NCI-H1694 (cell line): ENCODE data around the gene RTCB.
"Not testable (repeated sequence)": the region's sequence is repeated elsewhere in the genome, so short reads cannot be mapped to it uniquely, and the experiment has no call there.

Experiments
- DNase-seq: peaks from one replicate; lab custom pipeline; 2025; lab: John Stamatoyannopoulos, UW

Gene RTCB

DNA sequence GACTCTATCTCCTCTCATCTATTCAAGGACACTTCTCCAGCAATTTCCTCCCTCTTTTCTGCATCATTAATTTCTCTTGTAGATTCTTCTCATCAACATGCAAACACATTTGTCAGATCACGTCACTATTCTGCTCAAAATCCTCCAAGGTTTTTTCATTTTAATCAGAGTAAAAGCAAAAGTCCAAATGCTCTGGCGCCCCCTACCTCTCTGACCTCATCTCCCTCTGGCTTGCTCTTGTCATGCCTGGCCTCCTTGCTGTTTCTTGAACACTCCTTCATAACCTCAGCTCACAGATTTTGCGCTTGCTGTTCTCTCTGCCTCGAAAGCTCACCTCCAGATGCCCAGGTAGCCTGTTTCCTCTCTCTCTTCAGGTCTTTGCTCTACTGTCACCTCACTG lies 22.4 kb downstream of the RTCB start:
- DNase-seq: no peak

DNA sequence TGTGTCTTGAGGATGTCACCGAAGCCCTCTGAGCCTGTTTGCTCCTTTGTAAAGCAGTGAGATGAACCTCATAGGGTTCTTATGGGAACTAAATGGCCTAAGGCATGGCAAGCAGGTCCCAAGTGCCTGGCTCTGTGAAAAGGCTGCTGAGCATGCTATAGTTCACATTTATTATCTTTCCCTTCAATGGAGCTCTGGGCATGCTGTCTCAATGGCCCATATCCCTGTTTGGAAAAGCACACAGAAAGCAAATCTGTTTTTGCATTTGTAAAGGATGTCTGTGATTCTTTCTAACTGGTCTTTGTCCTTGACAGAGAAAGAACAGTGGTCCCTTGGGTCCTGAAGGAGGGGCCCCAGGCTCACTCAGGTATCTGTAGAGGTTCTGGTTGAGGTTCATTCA lies 26.4 kb downstream of the RTCB start:
- no peak for DNase-seq

DNA sequence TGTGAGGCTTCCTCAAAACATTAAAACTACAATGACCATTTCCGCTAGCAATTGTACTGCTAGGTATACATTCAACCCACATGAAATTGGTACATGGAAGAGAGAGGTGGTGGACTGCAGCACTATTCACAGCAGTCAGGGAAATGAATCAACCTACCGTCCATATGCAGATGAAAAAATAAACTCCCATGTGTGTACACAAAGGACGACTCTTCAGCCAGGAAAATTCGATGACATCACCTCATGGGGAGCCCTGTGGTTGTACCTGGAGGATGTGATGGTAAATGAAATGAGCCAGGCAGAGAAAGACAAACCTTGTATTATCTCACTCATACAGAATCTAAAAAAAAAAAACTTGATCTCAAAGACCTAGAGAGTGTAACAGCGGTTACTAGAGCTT lies 31.1 kb downstream of the RTCB start:
- no peak for DNase-seq

DNA sequence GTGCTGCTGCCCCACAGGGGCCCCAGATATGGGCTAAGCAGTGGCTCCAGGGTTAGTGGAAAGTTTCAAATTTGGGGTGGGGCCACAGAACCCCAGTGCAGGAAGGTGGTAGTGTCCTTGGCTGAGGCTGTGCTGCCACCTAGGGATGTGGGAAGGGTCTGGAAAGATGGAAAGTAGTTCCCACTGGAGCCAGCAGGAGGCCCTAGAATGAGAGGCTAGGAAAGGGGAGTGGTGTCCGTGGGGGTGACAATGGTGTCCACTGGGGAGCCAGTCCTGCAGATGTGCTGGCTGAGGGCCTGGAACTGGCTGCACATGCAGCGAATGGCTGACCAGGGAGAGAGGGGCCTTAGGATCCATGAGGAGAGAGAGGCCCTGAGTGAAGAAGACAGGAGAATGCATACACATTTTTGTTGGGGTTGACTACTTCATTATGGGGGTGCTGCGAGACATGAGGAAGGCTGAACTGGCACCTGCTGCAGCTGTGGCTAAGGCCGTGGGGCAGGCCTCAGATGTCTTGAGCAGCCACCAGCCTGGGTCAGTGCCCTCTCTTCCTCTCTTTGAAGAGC lies 33.3 kb downstream of the RTCB start:
- DNase-seq: peak; percentile 44

DNA sequence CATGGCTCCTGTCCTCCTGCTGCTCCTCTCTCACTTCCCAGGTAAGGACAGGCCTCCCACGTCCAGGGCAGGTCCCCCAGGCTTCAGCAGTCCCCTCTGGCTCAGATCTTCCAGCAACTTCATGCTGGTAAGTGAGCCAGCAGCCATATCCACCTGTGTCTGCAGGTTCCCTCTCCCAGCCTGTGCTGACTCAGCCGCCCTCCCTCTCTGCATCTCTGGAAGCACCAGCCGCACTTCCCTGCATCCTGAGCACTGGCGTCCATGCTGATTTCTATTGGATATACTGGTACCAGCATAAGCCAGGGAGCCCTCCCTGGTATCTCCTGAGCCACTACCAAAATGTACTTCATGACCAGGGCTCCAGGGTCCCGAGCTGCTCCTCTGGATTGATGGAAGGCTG lies 35.4 kb downstream of the RTCB start:
- no peak for DNase-seq

DNA sequence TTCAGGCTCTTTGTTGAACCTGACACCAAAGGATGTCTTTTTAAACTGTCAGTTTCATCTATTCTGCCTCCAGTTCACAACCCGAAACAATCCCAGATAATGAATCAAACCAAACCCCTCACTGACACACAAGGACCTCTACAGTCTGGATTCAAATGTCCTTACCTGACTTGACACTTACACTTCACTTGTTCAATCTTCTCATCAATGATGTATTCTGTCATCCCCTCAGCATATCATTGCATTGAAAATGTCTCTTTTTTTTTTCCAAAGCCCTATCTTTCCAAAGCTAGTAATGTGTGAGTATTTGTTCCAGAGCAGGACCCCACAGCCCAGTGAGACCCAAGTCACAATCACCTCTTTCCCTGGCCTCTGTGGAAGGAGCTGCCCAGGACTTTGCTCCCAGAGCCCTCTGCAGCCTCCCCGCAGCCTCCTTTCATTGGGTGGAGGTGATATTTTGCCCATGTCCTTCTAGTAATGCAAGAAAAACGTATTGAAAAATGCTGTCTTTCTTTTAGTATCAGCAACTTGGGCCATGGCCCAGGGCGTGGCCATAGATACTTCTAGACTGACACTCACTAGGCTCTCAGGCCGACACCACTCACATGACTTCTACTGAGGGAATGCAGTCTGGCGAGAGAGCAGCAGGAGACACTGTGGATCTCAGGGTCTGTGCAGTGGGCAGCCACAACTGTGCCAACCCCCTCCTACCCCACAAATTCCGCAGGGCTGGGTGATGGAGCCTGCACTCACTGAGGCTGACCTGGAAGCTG lies 36.2 kb downstream of the RTCB start:
- DNase-seq: no peak

DNA sequence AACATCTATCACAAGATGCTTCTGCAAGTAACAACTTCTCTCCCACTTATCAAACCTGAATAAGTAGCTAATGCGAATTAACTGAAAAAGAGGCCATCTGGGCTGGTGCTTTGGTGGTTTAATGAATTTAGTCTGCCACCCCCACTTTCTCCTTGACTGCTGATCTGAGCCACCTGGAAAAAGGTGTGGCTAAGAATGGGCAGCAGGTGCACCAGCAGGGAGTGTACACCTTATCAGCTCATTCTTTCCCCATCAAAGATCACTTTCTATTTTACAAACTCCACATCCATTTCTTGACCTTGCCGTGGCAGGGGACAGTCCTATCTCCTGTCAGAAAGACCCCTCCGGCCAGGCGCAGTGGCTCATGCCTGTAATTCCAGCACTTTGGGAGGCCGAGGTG lies 47.8 kb downstream of the RTCB start:
- DNase-seq: no peak

DNA sequence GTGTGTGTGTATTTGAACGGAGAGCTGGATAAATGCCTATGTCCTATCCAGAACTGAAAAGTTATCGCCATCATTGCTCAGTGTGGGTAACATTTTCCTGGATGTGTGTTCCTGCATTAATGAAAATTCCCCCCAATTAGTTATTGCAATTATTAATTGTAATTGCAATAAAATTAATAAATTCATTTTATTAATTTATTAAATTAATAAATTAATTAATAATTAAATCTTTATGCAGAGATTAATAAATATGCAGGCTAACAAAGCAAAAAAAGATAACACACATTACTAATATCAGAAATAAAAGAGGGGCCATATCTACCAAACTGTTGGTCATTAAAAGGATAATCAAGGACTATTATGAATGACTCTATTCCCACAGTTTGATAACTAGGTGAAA lies 50.8 kb downstream of the RTCB start:
- no peak for DNase-seq

DNA sequence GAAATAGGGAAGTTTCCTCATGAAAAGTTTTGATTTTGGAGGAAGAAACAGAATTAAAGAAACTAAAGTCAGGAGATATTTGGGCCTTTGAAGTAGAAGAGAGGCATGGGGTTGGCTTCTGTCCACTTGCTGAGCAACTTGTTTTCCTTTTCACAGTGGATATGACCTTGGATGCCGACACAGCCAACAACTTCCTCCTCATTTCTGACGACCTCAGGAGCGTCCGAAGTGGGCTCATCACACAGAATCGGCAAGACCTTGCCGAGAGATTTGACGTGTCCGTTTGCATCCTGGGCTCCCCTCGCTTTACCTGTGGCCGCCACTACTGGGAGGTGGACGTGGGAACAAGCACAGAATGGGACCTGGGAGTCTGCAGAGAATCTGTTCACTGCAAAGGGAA lies 52.0 kb downstream of the RTCB start:
- DNase-seq: not testable (repeated sequence)

DNA sequence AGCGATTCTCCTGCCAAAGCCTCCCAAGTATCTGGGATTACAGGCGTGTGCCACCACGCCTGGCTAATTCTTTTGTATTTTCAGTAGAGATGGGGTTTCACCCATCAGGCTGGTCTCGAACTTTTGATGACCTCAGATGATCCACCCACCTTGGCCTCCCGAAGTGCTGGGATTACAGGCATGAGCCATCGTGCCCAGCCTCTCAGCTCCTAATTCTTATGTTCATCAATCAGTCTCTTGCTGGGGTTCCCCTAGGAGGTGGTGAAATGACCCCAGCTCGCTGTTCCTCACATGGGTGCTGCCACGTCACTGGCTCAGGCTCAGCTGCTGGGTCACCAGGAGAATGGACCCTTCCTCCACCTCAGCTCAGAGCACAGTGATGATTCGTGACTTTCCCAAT lies 54.5 kb downstream of the RTCB start, which contains the start of gene RFPL3:
Gene RFPL3 (plus strand): TSS at position 301 of the 400 bp plus-strand sequence. CDS start 205 bp downstream, outside the sequence.
- not testable (repeated sequence) for DNase-seq

DNA sequence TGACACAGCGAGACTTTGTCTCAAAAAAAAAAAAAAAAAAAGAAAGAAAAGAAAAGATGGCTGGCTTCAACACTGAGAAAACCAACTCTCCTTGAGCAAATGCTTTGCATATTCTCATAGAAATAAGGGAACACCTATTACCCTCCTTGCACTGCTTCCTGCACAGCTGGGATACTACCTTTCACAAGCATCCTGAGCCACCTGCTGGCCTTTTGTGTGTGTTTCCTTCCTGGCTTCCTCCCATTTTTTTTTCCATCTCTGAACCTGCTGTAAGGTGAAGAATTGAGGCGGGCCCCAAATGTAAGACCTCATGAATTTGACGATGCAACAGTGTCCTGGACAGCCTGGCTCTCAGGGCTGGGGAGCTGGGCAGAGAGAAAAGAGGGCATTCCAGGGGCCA lies 56.3 kb downstream of the RTCB start:
- DNase-seq: peak; percentile 7

DNA sequence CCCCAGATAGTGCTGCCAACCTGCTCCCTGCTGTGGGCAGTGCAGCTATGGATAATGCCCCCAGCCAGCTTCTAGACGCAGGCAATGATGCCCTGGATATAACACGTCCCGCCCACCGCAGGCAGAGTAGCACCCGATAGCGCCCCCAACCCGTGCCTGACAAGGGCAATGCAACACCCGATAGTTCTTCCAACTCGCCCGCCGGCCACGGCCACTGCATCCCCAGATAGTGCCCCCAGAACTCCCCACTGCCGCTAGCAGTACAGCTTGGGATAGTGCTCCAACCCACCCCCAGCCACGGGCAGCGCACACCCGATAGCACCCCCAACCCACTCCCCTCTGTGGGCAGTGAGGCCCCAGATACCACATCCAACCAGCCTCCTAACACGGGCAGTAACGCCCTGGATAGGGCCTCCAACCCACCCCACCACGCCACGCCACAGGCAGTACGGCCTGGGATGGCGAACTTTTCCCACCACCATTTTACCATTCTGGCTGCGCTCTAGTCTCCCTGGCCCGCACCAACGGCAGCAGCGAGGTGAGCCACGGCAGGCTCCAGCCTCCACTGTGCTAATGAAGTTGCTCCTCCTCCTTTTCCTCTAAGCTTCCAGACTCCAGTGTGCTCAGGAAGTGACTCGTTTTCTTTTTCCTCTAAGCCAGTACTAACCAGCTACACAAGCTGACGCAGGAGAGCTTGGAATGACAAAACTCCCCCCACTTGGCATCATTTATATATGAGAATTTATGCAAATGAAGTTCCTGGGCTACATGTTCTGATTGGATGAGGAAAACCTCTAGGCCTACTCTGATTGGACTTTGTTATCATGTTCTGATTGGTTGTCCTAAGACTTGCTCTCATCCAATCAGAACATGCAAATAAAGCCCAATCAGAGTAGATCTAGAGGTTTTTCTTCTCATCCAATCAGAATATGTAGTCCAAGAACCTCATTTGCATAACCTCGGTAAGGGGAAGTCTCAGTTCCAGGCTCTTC lies 57.4 kb downstream of the RTCB start:
- no peak for DNase-seq

DNA sequence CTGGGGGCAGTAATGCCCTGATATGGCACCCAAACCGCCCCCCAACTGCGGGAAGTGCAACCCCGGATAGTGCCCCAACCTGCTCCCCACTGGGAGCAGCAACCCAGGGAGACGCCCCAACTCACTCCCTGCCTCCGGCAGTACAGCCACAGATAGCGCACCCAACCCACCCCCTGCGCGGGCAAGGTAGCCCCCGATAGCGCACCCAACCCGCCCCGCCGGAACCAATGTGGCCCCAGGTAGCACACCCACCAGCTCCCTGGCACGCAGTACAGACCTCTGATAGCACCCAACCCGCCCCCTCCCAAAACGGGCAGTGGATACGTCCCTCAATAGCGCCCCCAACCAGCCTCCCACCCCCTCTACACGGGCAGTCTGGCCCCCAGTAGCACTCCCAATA lies 58.2 kb downstream of the RTCB start:
- no peak for DNase-seq

DNA sequence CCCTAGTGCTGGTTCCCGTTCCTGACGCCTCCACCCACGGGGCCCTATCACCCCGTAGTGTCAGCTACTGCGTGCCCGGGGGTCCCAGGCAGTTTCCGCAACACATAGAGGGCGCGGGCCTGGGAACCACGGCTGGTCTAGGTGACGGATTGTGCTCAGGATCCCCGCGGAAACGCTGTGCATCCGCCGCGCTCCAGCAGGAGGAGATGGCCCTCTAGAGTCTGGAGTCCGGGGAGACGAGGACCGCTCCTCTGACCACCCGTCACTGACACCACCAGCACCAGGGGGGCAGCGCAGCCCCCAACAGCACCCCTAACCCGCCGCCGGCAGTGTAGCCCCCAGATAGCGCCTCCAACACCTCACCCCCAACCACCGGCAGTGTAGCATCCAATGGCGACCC lies 58.8 kb downstream of the RTCB start:
- DNase-seq: no peak

DNA sequence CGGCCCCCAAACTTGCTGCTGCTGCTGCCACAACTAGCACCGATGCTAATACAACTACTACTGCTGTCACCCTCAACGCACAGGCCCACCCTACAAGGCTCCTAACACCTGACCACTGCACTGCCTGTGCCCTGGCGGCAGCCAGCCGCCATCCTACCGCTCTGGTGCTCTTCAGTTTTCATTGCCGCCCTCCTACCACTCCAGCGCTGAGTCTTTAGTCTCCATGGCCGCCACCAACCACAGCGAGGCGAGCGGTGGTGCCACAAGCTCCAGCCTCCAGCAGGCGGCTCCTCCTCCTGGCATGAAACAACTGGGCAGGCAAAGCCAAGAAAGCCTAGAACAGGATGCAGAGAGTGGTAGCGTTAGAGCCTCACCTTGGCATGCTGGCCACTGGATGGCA lies 59.4 kb downstream of the RTCB start:
- DNase-seq: no peak

DNA sequence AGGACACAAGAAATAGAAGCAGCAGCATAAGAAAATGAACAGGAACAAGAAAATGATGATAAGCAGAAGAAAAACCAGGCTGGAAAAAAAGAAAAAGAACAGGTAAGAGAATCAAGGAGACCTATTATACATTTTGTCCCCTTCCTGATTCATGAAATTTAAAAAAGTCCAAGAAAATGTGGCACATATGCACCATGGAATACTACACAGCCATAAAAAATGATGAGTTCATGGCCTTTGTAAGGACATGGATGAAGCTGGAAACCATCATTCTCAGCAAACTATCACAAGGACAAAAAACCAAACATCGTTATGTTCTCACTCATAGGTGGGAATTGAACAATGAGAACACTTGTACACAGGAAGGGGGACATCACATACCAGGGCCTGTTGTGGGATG lies 60.2 kb downstream of the RTCB start:
- DNase-seq: not testable (repeated sequence)

DNA sequence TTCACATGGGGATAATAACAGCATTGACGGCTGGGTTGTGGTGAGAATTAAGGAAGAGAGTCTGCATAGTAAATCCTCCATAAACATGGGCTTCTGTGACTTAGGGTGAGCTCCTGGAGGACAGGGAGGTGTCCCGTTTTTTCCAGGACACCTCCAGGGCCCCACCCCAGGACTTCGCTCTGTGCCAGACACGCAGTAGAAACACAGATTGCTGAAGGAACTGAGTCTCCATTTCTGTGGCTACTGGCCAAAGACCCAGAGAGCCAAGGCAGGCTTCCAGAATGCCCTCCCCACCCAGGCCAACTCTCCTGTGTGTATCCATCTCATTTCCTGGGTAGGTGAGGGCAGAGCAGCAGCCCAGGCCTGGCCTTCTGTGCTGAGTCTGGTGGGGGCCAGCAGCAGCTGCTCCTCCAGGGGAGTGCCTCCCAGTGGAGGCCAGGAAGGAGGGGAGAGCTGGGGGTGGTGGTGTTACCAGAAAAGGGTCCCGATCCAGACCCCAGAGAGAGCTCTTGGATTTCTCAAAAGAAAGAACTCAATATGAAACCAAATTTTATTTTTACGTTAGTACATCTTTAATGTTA lies 63.9 kb downstream of the RTCB start:
- DNase-seq: no peak

DNA sequence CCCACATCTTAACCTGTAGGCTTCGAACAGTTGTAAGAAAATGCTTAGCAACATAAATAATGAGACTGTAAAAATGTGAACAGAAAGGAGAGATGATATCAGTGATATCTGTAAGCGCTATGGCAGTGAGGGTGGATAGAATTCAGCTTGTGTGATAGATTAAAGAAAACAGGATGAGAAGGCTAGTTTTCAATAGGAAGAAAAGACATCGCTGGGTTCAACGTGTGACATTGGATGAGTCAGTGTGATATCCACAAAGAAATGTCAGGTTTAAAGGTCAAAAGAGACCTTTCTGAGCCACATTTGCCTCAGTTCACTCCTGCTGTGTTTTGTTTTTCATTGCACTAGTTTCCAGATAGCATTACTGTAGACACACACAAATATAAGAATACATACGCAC lies 68.1 kb downstream of the RTCB start:
- no peak for DNase-seq

DNA sequence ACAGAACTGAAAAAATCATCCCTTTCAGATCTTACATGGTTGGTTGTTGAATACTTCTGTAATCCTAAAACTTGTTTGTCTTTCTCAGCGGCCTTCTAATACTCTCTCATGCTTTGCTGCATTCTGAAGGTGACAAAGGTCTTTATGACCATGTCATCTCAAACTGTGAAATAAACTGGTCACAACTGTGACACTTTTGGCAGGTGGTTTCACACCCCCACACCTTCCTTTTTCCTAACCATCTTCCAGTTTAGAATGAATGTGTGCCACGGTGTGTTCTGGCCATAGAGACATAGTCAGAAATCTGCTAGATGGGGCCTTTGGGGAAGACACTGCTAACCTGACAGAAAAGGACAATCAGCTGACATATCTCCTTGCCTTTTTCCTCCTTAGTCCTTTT lies 69.1 kb downstream of the RTCB start:
- no peak for DNase-seq

DNA sequence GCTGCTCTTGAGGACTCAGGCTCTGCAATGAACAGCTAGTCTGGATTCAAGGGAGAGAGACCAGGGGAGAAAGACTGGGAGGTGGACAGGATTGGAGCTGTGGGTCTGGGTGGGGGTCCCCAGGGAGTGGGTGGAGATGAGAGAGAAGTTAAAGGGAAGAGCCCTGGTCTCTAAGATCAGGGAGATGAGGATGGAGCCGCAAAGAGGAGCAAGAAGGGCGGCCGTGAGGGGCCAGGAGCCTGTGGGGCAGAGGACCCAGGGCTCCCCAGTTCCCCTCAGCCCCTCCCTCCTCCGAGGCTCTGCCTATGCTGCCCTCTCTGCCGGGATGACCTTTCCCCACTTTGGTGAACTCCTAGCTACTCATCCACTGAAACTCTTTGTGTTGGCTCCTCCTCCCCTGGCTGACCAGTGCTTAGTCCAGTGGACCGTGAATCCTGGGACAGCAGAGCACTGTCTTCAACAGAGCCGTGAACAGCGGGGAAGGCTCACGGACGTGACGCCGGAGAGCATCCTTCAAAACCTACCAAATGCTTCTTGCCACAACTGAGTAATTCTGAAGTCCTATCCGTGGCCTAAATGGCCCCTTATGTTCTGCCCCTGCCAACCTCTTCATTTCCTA lies 70.8 kb downstream of the RTCB start:
- DNase-seq: no peak

DNA sequence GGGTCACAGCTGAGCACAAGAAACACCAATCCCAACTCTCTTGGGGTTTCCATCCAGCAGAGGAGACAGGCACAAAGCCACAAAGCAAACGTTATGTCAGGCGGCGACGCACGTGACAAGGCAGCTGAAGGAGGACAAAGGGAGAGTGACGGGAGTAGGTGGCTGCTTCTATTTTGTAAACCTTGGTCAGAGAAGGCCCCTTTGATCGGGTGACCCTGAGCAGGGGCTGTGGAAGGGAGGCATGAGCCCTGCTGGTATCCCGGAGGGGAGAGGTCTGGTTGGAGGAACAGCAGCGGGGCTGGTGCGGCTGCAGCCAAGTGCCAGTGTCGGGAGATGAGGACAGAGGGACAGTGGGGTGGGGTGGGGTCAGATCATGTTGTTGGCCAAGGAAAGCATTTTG lies 71.6 kb downstream of the RTCB start:
- DNase-seq: no peak
